MM.1S (cell line): Measurements from ENCODE around the gene NPEPL1.

Source experiments
- DNase-seq: peaks from one replicate; pipeline ENCODE4 v3.0.0-alpha.2; 2015
- H2AFZ ChIP-seq: fragments of 300-600 bp; sonication (generic); 2 replicates; pipeline ENCODE4 v1.6.0; 2016; ENCODE audit warnings: antibody characterized with exemption, low read length
- H3F3A ChIP-seq: fragments of 300-600 bp; sonication (generic); 2 replicates; pipeline ENCODE4 v1.6.1; 2016; ENCODE audit warnings: mild to moderate bottlenecking, antibody characterized with exemption, low read length, moderate library complexity, mixed read lengths; ENCODE audit not compliant: insufficient read depth
- H3K27ac ChIP-seq: fragments of 300-600 bp; sonication (generic); 2 replicates; pipeline ENCODE4 v1.5.1; 2016; ENCODE audit warnings: mild to moderate bottlenecking, low read length
- H3K27me3 ChIP-seq: fragments of 300-600 bp; sonication (generic); replicated peaks from 2 replicates; pipeline ENCODE4 v1.6.0; 2016; ENCODE audit warnings: low read length; ENCODE audit not compliant: insufficient read depth
- H3K36me3 ChIP-seq: fragments of 300-600 bp; sonication (generic); replicated peaks from 2 replicates; pipeline ENCODE4 v1.6.1; 2016; ENCODE audit warnings: mild to moderate bottlenecking, low read length, mixed read lengths; ENCODE audit not compliant: insufficient read depth
- H3K4me1 ChIP-seq: fragments of 300-600 bp; sonication (generic); 2 replicates; pipeline ENCODE4 v1.6.1; 2016; ENCODE audit warnings: low read length, mixed read lengths
- H3K4me2 ChIP-seq: fragments of 300-600 bp; sonication (generic); 2 replicates; pipeline ENCODE4 v1.6.0; 2016; ENCODE audit warnings: low read depth, low read length
- H3K4me3 ChIP-seq: fragments of 300-600 bp; sonication (generic); 2 replicates; pipeline ENCODE4 v1.5.1; 2016; ENCODE audit warnings: low read length, mixed read lengths
- H3K79me2 ChIP-seq: fragments of 300-600 bp; sonication (generic); 2 replicates; pipeline ENCODE4 v1.6.1; 2016; ENCODE audit warnings: mixed run types, low read length, mixed read lengths
- H3K9ac ChIP-seq: fragments of 300-600 bp; sonication (generic); 2 replicates; pipeline ENCODE4 v1.6.1; 2016; ENCODE audit warnings: low read length, mixed read lengths
- H3K9me2 ChIP-seq: fragments of 300-600 bp; sonication (generic); replicated peaks from 2 replicates; pipeline ENCODE4 v1.6.1; 2016; ENCODE audit warnings: mild to moderate bottlenecking, low read length, mixed read lengths; ENCODE audit not compliant: insufficient read depth
- H3K9me3 ChIP-seq: fragments of 300-600 bp; sonication (generic); replicated peaks from 2 replicates; pipeline ENCODE4 v1.6.1; 2016; ENCODE audit warnings: mild to moderate bottlenecking, low read length, mixed read lengths; ENCODE audit not compliant: insufficient read depth
- H4K20me1 ChIP-seq: fragments of 300-600 bp; sonication (generic); 2 replicates; pipeline ENCODE4 v1.6.1; 2016; ENCODE audit warnings: mild to moderate bottlenecking, low read length, moderate library complexity, mixed read lengths; ENCODE audit not compliant: insufficient read depth
- EZH2 ChIP-seq: fragments of 300-600 bp; sonication (generic); optimal IDR thresholded peaks from 2 replicates; pipeline ENCODE3; 2017; ENCODE audit warnings: low read depth, mild to moderate bottlenecking, antibody characterized with exemption, low read length, mixed read lengths
- EZH2phosphoT487 ChIP-seq: fragments of 300-600 bp; sonication (generic); IDR thresholded peaks from 2 replicates; pipeline ENCODE4 v1.6.1; 2018; ENCODE audit warnings: antibody characterized with exemption, low read length
- TF ChIP-seq, protein P1 (sequence below): fragments of 300-600 bp; sonication (generic); IDR thresholded peaks from 2 replicates; pipeline ENCODE4 v1.5.1; 2016; ENCODE audit warnings: antibody characterized with exemption, low read length, mixed read lengths

Gene NPEPL1

DNA sequence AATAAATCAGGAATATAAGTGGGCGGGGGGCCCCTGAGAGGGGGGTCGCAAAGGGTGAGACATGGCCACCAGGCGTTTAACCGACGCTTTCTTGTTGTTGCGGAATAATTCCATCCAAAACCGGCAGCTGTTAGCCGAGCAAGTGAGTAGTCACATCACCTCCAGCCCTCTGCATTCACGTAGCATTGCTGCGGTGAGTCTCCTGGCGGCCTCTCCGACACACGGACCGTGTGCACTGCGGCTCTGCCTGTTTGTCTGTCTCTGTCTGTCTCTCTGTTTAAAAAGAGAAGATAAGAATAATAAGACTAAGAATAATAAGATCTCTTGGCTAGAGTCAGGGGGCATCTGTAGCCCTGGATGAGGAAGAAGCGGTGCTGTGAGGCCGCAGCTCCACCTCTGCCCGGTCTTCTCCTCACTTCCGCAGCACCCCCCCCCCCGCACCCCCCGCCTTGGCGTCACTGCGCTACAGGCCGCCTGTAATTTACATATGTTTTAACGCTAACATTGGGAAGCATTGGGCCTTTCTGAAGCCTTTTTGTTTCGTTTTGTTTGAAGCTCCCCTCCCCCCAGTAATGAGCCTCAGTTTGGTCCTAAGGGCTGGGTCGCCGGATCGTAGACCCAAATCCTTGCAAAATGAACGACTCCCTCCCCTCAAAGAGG lies 40.5 kb upstream of the NPEPL1 start:
- Histone ChIP-seq H4K20me1 (no peaks in the 10 kb centered on the region; the same call in 1 of the 2 replicates), H2AFZ (0 out of 2 replicates have a peak overlapping the region, but pooled peaks have one; percentile 17), H3K27ac (peak overlapping the region; percentile 58; the same call in 1 of the 2 replicates), H3K4me1 (peaks cover 9% of the 10 kb centered on the region; the same call in 1 of the 2 replicates), H3K9me2 (no peaks in the 10 kb centered on the region), H3K4me3 (peak overlapping the region; percentile 100), H3K36me3 (no peaks in the 10 kb centered on the region; the same call in 1 of the 2 replicates), H3F3A (peaks cover 11% of the 10 kb centered on the region; the same call in 1 of the 2 replicates), H3K4me2 (peak overlapping the region; percentile 85), H3K27me3 (peaks cover 24% of the 10 kb centered on the region), H3K9me3 (no peaks in the 10 kb centered on the region), H3K9ac (peak overlapping the region; percentile 97), H3K79me2 (peaks cover 58% of the 10 kb centered on the region)
- peak; percentile 84 for DNase-seq
- TF ChIP-seq EZH2phosphoT487, result no peak
- TF ChIP-seq, protein P1, sequence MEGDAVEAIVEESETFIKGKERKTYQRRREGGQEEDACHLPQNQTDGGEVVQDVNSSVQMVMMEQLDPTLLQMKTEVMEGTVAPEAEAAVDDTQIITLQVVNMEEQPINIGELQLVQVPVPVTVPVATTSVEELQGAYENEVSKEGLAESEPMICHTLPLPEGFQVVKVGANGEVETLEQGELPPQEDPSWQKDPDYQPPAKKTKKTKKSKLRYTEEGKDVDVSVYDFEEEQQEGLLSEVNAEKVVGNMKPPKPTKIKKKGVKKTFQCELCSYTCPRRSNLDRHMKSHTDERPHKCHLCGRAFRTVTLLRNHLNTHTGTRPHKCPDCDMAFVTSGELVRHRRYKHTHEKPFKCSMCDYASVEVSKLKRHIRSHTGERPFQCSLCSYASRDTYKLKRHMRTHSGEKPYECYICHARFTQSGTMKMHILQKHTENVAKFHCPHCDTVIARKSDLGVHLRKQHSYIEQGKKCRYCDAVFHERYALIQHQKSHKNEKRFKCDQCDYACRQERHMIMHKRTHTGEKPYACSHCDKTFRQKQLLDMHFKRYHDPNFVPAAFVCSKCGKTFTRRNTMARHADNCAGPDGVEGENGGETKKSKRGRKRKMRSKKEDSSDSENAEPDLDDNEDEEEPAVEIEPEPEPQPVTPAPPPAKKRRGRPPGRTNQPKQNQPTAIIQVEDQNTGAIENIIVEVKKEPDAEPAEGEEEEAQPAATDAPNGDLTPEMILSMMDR, result no peak
- TF ChIP-seq EZH2, result no peak

DNA sequence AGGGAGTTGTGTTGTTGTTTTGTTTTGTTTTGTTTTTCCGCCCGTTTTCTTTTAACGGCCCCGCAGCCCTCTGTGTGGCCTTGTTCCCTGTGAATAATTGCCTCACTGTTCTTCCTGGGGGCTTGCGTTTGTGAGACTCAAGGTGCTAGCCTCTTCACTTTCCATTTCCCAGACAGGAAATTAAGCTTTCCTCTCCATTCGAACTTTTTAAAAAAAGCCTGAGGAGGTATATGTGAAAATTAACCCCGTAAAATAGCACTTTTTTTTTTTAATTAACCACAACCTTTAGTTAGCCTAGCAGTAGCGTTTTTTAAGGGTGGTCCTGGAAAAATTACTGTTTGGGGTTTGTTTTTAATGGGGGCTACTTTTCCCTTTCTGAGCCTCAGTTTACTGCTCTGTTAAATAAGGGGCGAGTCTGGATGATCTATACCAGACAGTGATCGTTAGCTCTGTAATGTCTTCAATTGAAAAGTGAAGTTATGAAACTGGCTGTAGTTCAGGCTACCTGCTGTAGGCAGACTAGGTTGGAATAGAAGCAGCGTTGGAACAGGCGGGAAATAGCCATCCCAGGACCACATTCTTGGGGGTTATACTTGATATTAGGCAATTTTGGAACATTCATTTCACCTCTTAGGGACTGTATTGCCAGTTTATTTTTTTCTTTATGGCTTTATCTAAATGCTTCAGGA lies 39.9 kb upstream of the NPEPL1 start:
- Histone ChIP-seq H3K27me3 (peaks cover 17% of the 10 kb centered on the region), H3K9me2 (no peaks in the 10 kb centered on the region), H3K4me3 (peak overlapping the region; percentile 100), H3K36me3 (no peaks in the 10 kb centered on the region; the same call in 1 of the 2 replicates), H3K4me1 (peaks cover 9% of the 10 kb centered on the region; the same call in 1 of the 2 replicates), H2AFZ (0 out of 2 replicates have a peak overlapping the region, but pooled peaks have one; percentile 17), H3K9ac (peak overlapping the region; percentile 97), H3K27ac (peak overlapping the region; percentile 58; the same call in 1 of the 2 replicates), H3F3A (peaks cover 11% of the 10 kb centered on the region; the same call in 1 of the 2 replicates), H3K4me2 (peak overlapping the region; percentile 62), H4K20me1 (peaks cover under 1% of the 10 kb centered on the region; the same call in 1 of the 2 replicates), H3K9me3 (no peaks in the 10 kb centered on the region), H3K79me2 (peaks cover 65% of the 10 kb centered on the region)
- DNase-seq, result no peak
- TF ChIP-seq EZH2 (no peak), EZH2phosphoT487 (no peak)
- TF ChIP-seq, protein P1, result no peak

DNA sequence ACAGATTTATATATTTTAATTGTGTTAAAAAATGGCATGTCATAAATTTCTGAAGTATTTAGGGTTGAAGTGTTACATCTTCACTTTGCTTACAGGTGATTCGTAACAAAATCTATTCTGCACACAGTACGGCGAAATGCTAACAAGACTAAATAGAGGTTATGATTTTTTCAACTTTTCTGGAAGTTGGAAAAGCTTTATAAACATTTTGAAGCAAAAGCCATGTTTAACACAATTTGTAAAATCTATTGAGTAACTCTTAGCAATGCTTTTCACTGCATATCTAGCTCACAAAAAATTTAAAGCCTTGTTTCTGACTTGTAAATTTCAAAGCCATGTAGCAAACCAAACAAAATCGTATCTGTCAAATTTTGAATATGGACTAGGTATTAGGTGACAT lies 38.3 kb upstream of the NPEPL1 start:
- Histone ChIP-seq H3K4me3 (no peak overlapping the region), H3K36me3 (peaks cover 3% of the 10 kb centered on the region; the same call in 1 of the 2 replicates), H3K9ac (no peak overlapping the region), H2AFZ (no peak overlapping the region), H3F3A (peaks cover 11% of the 10 kb centered on the region; the same call in 1 of the 2 replicates), H3K27ac (no peak overlapping the region), H3K9me3 (no peaks in the 10 kb centered on the region), H3K79me2 (peaks cover 81% of the 10 kb centered on the region), H3K4me2 (no peak overlapping the region), H3K4me1 (peaks cover 9% of the 10 kb centered on the region; the same call in 1 of the 2 replicates), H4K20me1 (peaks cover 7% of the 10 kb centered on the region; the same call in 1 of the 2 replicates), H3K27me3 (peaks cover 6% of the 10 kb centered on the region), H3K9me2 (no peaks in the 10 kb centered on the region)
- DNase-seq, result no peak
- TF ChIP-seq EZH2phosphoT487, result no peak
- TF ChIP-seq, protein P1, result no peak
- TF ChIP-seq EZH2, result no peak
